H1 (cell line): ENCODE data around the gene CPSF4. TPM values are rescaled to one million over a fixed set of nuclear protein-coding genes. Genes with fewer than 3 reads are reported as not detected.

Experiments
- BACH1 ChIP-seq: IDR thresholded peaks from 2 replicates; pipeline ENCODE4 v1.6.1; 2012; ENCODE audit warnings: low read length, improper control_type of control experiment
- CEBPB ChIP-seq: IDR thresholded peaks from 2 replicates; pipeline ENCODE4 v1.6.1; 2012; ENCODE audit warnings: low read depth, low read length
- HDAC2 ChIP-seq, 2 experiments: fragments of 300-600 bp in 1 of 2; sonication (generic) in 1 of 2; IDR thresholded peaks; 2 replicates each; pipeline ENCODE4 v1.6.1; 2011 to 2012; ENCODE audit warnings: low read depth in 2 of 2, low read length in 2 of 2, mild to moderate bottlenecking in 2 of 2, moderate library complexity in 2 of 2, borderline replicate concordance in 1 of 2, inconsistent platforms in 1 of 2
- KDM5A ChIP-seq: fragments of 200-600 bp; IDR thresholded peaks from 2 replicates; pipeline ENCODE4 v1.7.1; 2012; ENCODE audit warnings: mild to moderate bottlenecking, low read length, inconsistent platforms, mixed read lengths
- NANOG ChIP-seq: IDR thresholded peaks from 2 replicates; pipeline ENCODE4 v1.6.1; 2011; ENCODE audit warnings: low read length, low read depth, mild to moderate bottlenecking, inconsistent platforms; ENCODE audit not compliant: insufficient read depth, poor library complexity, severe bottlenecking
- PHF8 ChIP-seq: fragments of 200-600 bp; sonication (generic); conservative IDR thresholded peaks from 2 replicates; pipeline ENCODE4 v1.7.1; 2012; ENCODE audit warnings: low read depth, mild to moderate bottlenecking, inconsistent platforms, low read length, moderate library complexity
- RXRA ChIP-seq: IDR thresholded peaks from 2 replicates; pipeline ENCODE4 v1.6.1; 2011; ENCODE audit warnings: low read depth, mild to moderate bottlenecking, low read length, moderate library complexity; ENCODE audit not compliant: insufficient read depth
- SIN3A ChIP-seq, 2 experiments: IDR thresholded peaks in 1 of 2; conservative IDR thresholded peaks in 1 of 2; 2 replicates each; pipeline ENCODE4 v1.6.1; 2011 to 2012; ENCODE audit warnings: low read length in 2 of 2, improper control_type of control experiment in 1 of 2, low read depth in 1 of 2, mild to moderate bottlenecking in 1 of 2
- TAF1 ChIP-seq: IDR thresholded peaks from 2 replicates; pipeline ENCODE4 v1.6.1; 2011; ENCODE audit warnings: mild to moderate bottlenecking, low read depth, low read length
- TCF12 ChIP-seq: IDR thresholded peaks from 2 replicates; pipeline ENCODE4 v1.6.1; 2011; ENCODE audit warnings: low read depth, mild to moderate bottlenecking, low read length
- polyA plus RNA-seq, 7 experiments: library from polyadenylated mRNA; depleted of rRNA in 3 of 7; stranded (reverse) in 5 of 7; unstranded in 2 of 7; fragments of >200 nt in 5 of 7; fragments of 200-250 nt in 2 of 7; gene quantifications; 1 replicate in 5 of 7; 2 replicates in 1 of 7; 4 replicates in 1 of 7; pipeline versions ENCODE4 v1.2.1 to v1.2.3, GENCODE V29; 2011 to 2013; ENCODE audit warnings: missing spikeins in 2 of 7, mixed read lengths in 2 of 7
- total RNA-seq: library from RNA; stranded (reverse); fragmentation: NEBNext Ultra II Directional; extraction: Animal tissue kit (Norgen Biotek cat#: 25700); gene quantifications from 2 replicates; pipeline ENCODE4 v1.2.1, GENCODE V29; 2021

The CPSF4 gene
- total and polyA plus RNA-seq, 2 of the 8 experiments (the other 6 are each of a cell fraction or from before 2014, with no cell fraction given), result 77.5 to 103 TPM

GRCh38 chr7:99408379-99409191 lies 30.2 kb upstream of the CPSF4 start, which contains the start of the genes BUD31 and PDAP1 (continued):
- TF ChIP-seq RXRA (0 out of 2 replicates have a peak, but pooled peaks have one; percentile 36), SIN3A (conservative IDR thresholded peaks at IDR 0.05 in 1 of 2, IDR thresholded peaks at IDR 0.05 in 1 of 2; ENCODE audit: low read depth in 1 of 2, low read length in 2 of 2) (peak; percentile 65 to 93; a peak in 2 of 4 replicates), TAF1 (peak; percentile 94), CEBPB (peak; percentile 100), KDM5A (peak; percentile 13; the same call in 1 of the 2 replicates), TCF12 (no peak), HDAC2 (IDR thresholded peaks at IDR 0.05; ENCODE audit: borderline replicate concordance in 1 of 2, low read depth in 2 of 2, low read length in 2 of 2) (peak in 1 of 2 experiments; percentile 69; a peak in 2 of 4 replicates), BACH1 (no peak), PHF8 (peak; percentile 88), NANOG (no peak)
- TF ChIP-seq, all 59 proteins: peak for 24
